GM10266 (cell line): ENCODE results near the gene PCDHGA11.

ENCODE experiments used
- DNase-seq: peaks from one replicate; pipeline ENCODE4 v3.0.0; 2012; ENCODE audit errors: extremely low spot score
- TF ChIP-seq, protein P1 (sequence below): IDR thresholded peaks from 2 replicates; pipeline ENCODE4 v1.5.1; 2012; ENCODE audit warnings: mild to moderate bottlenecking, low read depth; ENCODE audit not compliant: control insufficient read depth, insufficient read depth; ENCODE audit errors: missing control alignments

Gene PCDHGA11

GRCh38 chr5:141417494-141418172 is 3.2 kb upstream of the PCDHGA11 start, which contains the start of gene PCDHGB7:
Gene PCDHGB7 (plus strand): TSS chr5:141417677. CDS start chr5:141417860, 183 bp downstream.
- DNase-seq: peak; percentile 85
- TF ChIP-seq, protein P1, sequence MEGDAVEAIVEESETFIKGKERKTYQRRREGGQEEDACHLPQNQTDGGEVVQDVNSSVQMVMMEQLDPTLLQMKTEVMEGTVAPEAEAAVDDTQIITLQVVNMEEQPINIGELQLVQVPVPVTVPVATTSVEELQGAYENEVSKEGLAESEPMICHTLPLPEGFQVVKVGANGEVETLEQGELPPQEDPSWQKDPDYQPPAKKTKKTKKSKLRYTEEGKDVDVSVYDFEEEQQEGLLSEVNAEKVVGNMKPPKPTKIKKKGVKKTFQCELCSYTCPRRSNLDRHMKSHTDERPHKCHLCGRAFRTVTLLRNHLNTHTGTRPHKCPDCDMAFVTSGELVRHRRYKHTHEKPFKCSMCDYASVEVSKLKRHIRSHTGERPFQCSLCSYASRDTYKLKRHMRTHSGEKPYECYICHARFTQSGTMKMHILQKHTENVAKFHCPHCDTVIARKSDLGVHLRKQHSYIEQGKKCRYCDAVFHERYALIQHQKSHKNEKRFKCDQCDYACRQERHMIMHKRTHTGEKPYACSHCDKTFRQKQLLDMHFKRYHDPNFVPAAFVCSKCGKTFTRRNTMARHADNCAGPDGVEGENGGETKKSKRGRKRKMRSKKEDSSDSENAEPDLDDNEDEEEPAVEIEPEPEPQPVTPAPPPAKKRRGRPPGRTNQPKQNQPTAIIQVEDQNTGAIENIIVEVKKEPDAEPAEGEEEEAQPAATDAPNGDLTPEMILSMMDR: peak; percentile 81

DNA sequence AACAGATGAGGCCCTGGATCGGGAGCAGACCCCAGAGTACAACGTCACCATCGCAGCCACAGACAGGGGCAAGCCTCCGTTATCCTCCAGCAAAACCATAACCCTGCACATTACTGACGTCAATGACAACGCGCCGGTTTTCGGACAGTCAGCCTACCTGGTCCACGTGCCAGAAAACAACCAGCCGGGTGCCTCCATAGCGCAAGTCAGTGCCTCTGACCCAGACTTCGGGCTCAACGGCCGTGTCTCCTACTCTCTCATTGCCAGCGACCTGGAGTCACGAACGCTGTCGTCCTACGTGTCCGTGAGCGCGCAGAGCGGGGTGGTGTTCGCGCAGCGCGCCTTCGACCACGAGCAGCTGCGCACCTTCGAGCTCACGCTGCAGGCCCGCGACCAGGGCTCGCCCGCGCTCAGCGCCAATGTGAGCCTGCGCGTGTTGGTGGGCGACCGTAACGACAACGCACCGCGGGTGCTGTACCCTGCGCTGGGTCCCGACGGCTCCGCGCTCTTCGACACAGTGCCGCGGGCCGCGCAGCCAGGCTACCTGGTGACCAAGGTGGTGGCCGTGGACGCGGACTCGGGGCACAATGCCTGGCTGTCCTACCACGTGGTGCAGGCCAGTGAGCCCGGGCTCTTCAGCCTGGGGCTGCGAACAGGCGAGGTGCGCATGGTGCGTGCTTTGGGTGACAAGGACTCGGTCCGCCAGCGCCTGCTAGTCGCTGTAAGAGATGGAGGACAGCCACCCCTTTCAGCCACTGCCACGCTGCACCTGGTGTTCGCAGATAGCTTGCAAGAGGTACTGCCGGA is 1.6 kb upstream of the PCDHGA11 start:
- TF ChIP-seq, protein P1: no peak
- no peak for DNase-seq

DNA sequence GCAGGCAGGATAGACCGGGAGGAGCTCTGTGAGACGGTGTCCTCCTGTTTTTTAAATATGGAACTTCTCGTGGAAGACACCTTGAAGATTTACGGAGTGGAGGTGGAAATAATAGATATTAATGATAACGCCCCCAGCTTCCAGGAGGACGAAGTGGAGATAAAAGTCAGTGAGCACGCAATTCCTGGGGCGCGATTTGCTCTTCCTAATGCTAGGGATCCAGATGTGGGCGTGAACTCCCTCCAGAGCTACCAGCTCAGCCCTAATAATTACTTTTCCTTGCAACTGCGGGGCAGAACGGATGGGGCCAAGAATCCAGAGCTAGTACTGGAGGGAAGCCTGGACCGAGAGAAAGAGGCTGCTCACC is 621 bp downstream of the PCDHGA11 start:
- TF ChIP-seq, protein P1: no peak
- DNase-seq: no peak

GRCh38 chr5:141422742-141423291 is 2.0 kb downstream of the PCDHGA11 start:
- no peak for DNase-seq
- TF ChIP-seq, protein P1: no peak

DNA sequence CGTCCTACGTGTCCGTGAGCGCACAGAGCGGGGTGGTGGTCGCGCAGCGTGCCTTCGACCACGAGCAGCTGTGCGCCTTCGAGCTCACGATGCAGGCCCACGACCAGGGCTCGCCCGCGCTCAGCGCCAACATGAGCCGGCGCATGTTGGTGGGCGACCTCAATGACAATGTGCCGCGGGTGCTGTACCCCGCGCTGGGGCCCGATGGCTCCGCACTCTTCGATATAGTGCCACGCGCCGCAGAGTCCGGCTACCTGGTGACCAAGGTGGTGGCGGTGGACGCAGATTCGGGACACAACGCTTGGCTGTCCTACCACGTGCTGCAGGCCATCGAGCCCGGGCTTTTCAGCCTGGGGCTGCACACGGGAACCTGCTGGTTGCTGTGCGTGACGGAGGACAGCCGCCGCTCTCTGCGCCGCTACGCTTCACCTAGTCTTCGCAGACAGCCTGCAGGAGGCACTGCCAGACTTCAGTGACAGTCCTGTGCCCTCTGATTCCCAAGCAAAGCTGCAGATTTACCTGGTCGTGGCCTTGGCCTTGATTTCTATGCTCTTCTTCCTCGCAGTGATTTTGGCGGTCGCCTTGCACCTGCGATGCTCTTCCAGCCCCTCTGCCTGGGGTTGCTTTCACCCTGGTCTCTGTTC is 7.1 kb downstream of the PCDHGA11 start:
- no peak for DNase-seq

GRCh38 chr5:141430332-141431113 is 9.7 kb downstream of the PCDHGA11 start, which contains the start of gene PCDHGA12:
Gene PCDHGA12 (plus strand): TSS chr5:141430507. CDS start chr5:141430760, 253 bp downstream.
- TF ChIP-seq, protein P1: peak; percentile 20
- peak; percentile 81 for DNase-seq

More for the DNA sequence above, 7.1 kb downstream of the PCDHGA11 start:
- TF ChIP-seq, protein P1: no peak
